Measurements from ENCODE around the gene C10orf105.

The C10orf105 gene

GRCh38 chr10:71765176-71765904 lies 45.8 kb upstream of the C10orf105 start:
- no peaks in the 10 kb centered on the region for H3K36me3 ChIP-seq (ENCODE audit: low read depth)
- H3K9me3 ChIP-seq (ENCODE audit: severe bottlenecking): no peaks in the 10 kb centered on the region
- no peak for DNase-seq (ENCODE audit: low spot score)
- H3K4me3 ChIP-seq (ENCODE audit: severe bottlenecking): no peak overlapping the region
- no peak for TF ChIP-seq CTCF (IDR thresholded peaks at IDR 0.05; ENCODE audit: poor library complexity, severe bottlenecking)
- H3K27ac ChIP-seq (ENCODE audit: poor library complexity, severe bottlenecking): peak overlapping the region; percentile 87
- ATAC-seq (ENCODE audit: low read depth): no peak
- no peaks in the 10 kb centered on the region for H3K27me3 ChIP-seq (ENCODE audit: insufficient read depth, poor library complexity, severe bottlenecking)
- H3K4me1 ChIP-seq (ENCODE audit: insufficient read depth, poor library complexity, severe bottlenecking): peaks cover 43% of the 10 kb centered on the region

GRCh38 chr10:71763352-71764127 lies 44.0 kb upstream of the C10orf105 start:
- H3K27me3 ChIP-seq (ENCODE audit: insufficient read depth, poor library complexity, severe bottlenecking): no peaks in the 10 kb centered on the region
- no peak overlapping the region for H3K4me3 ChIP-seq (ENCODE audit: severe bottlenecking)
- ATAC-seq (ENCODE audit: low read depth) (no peak), DNase-seq (ENCODE audit: low spot score) (no peak)
- no peak overlapping the region for H3K27ac ChIP-seq (ENCODE audit: poor library complexity, severe bottlenecking)
- peaks cover 31% of the 10 kb centered on the region for H3K4me1 ChIP-seq (ENCODE audit: insufficient read depth, poor library complexity, severe bottlenecking)
- TF ChIP-seq CTCF (IDR thresholded peaks at IDR 0.05; ENCODE audit: poor library complexity, severe bottlenecking): no peak
- H3K9me3 ChIP-seq (ENCODE audit: severe bottlenecking): no peaks in the 10 kb centered on the region
- no peaks in the 10 kb centered on the region for H3K36me3 ChIP-seq (ENCODE audit: low read depth)

- no peak for DNase-seq (ENCODE audit: low spot score)
- Histone ChIP-seq H3K27me3 (ENCODE audit: insufficient read depth, poor library complexity, severe bottlenecking) (no peaks in the 10 kb centered on the region), H3K36me3 (ENCODE audit: low read depth) (no peaks in the 10 kb centered on the region), H3K4me3 (ENCODE audit: severe bottlenecking) (no peak overlapping the region), H3K4me1 (ENCODE audit: insufficient read depth, poor library complexity, severe bottlenecking) (peaks cover 18% of the 10 kb centered on the region), H3K27ac (ENCODE audit: poor library complexity, severe bottlenecking) (no peak overlapping the region), H3K9me3 (ENCODE audit: severe bottlenecking) (no peaks in the 10 kb centered on the region)
- TF ChIP-seq CTCF (IDR thresholded peaks at IDR 0.05; ENCODE audit: poor library complexity, severe bottlenecking): no peak
- ATAC-seq (ENCODE audit: low read depth): no peak
Observed at GRCh38 chr10:71762324-71762723, 42.7 kb upstream of the C10orf105 start.

GRCh38 chr10:71761541-71762113 lies 42.0 kb upstream of the C10orf105 start:
- peaks cover 13% of the 10 kb centered on the region for H3K4me1 ChIP-seq (ENCODE audit: insufficient read depth, poor library complexity, severe bottlenecking)
- no peak for TF ChIP-seq CTCF (IDR thresholded peaks at IDR 0.05; ENCODE audit: poor library complexity, severe bottlenecking)

More at GRCh38 chr10:71761541-71762113, 42.0 kb upstream of the C10orf105 start:
- no peaks in the 10 kb centered on the region for H3K9me3 ChIP-seq (ENCODE audit: severe bottlenecking)
- H3K27ac ChIP-seq (ENCODE audit: poor library complexity, severe bottlenecking): no peak overlapping the region
- no peaks in the 10 kb centered on the region for H3K27me3 ChIP-seq (ENCODE audit: insufficient read depth, poor library complexity, severe bottlenecking)
- H3K4me3 ChIP-seq (ENCODE audit: severe bottlenecking): no peak overlapping the region
- ATAC-seq (ENCODE audit: low read depth) (no peak), DNase-seq (ENCODE audit: low spot score) (no peak)
- H3K36me3 ChIP-seq (ENCODE audit: low read depth): no peaks in the 10 kb centered on the region

Measured in RWPE2 (cell line).